HepG2 (cell line): ENCODE measurements around the gene TIA1. TPM values are rescaled to one million over a fixed set of nuclear protein-coding genes. Genes with fewer than 3 reads are reported as not detected.
A peak's percentile ranks its signal among the peaks of the same experiment; 100 is the strongest.

Source experiments
- FOXC1 ChIP-seq: sonication (generic); formaldehyde crosslinking; IDR thresholded peaks from 2 replicates; pipeline ENCODE4 v1.8.0; 2022; ENCODE audit warnings: mild to moderate bottlenecking, missing genetic modification reagents, borderline replicate concordance
- GATAD1 ChIP-seq: IDR thresholded peaks from 2 replicates; pipeline ENCODE4 v1.6.1; 2016; ENCODE audit warnings: missing genetic modification reagents, missing compliant biosample characterization
- RBFOX2 ChIP-seq: fragments of 200-400 bp; formaldehyde crosslinking; IDR thresholded peaks from 2 replicates; pipeline ENCODE4 v1.6.1; 2017; ENCODE audit warnings: low read depth, mild to moderate bottlenecking, low read length
- SIN3B ChIP-seq: fragments of 150-350 bp; IDR thresholded peaks from 2 replicates; pipeline ENCODE4 v1.6.1; 2014; ENCODE audit warnings: low read length
- TBX2 ChIP-seq: sonication (generic); formaldehyde crosslinking; IDR thresholded peaks from 2 replicates; pipeline ENCODE4 v1.5.0; 2020; ENCODE audit warnings: missing genetic modification reagents, mild to moderate bottlenecking, borderline replicate concordance
- TSC22D2 ChIP-seq: sonication (generic); formaldehyde crosslinking; IDR thresholded peaks from 2 replicates; pipeline ENCODE4 v1.5.1; 2020; ENCODE audit warnings: missing genetic modification reagents, mild to moderate bottlenecking, borderline replicate concordance
- ZNF207 ChIP-seq: fragments of 450-650 bp; IDR thresholded peaks from 2 replicates; pipeline ENCODE4 v1.6.1; 2016; ENCODE audit warnings: antibody characterized with exemption, borderline replicate concordance
- ZNF253 ChIP-seq: sonication (generic); formaldehyde crosslinking; IDR thresholded peaks from 2 replicates; pipeline ENCODE4 v1.8.0; 2022; ENCODE audit warnings: mild to moderate bottlenecking, missing genetic modification reagents, borderline replicate concordance
- ZNF263 ChIP-seq: sonication (generic); formaldehyde crosslinking; IDR thresholded peaks from 2 replicates; pipeline ENCODE4 v1.4.0; 2020; ENCODE audit warnings: missing genetic modification reagents
- ZNF329 ChIP-seq: sonication (generic); formaldehyde crosslinking; IDR thresholded peaks from 2 replicates; pipeline ENCODE4 v1.9.0; 2021; ENCODE audit warnings: low read depth, mild to moderate bottlenecking, missing genetic modification reagents
- ZNF564 ChIP-seq: sonication (generic); formaldehyde crosslinking; IDR thresholded peaks from 2 replicates; pipeline ENCODE4 v1.8.1; 2023; ENCODE audit warnings: mild to moderate bottlenecking, missing genetic modification reagents
- ZNF746 ChIP-seq: sonication (generic); formaldehyde crosslinking; IDR thresholded peaks from 2 replicates; pipeline ENCODE4 v1.8.0; 2022; ENCODE audit warnings: mild to moderate bottlenecking, missing genetic modification reagents
- ZSCAN22 ChIP-seq: sonication (generic); formaldehyde crosslinking; IDR thresholded peaks from 2 replicates; pipeline ENCODE4 v1.4.0; 2020; ENCODE audit warnings: mild to moderate bottlenecking, missing genetic modification reagents
- polyA plus RNA-seq, 8 experiments: library from polyadenylated mRNA; depleted of rRNA in 3 of 8; stranded (reverse) in 7 of 8; unstranded in 1 of 8; fragments of >200 nt; fragmentation: Illumina TruSeq in 4 of 8; extraction: Trizol in 4 of 8; gene quantifications; 2 replicates each; pipeline versions ENCODE4 v1.2.1 to v1.2.3, GENCODE V29; 2011 to 2016; ENCODE audit warnings: low read depth in 4 of 8, missing spikeins in 1 of 8, mixed read lengths in 1 of 8; ENCODE audit not compliant: insufficient read depth in 1 of 8
- total RNA-seq, 5 experiments: library from RNA; depleted of rRNA; stranded (reverse); fragments of >200 nt; fragmentation: Illumina TruSeq; extraction: Trizol; gene quantifications; 2 replicates each; pipeline ENCODE4 v1.2.3, GENCODE V29; 2016; ENCODE audit warnings: low read depth in 1 of 5
- TF ChIP-seq, protein P1 (sequence below): sonication (generic); formaldehyde crosslinking; IDR thresholded peaks from 2 replicates; pipeline ENCODE4 v1.5.0; 2020; ENCODE audit warnings: mild to moderate bottlenecking, missing genetic modification reagents
- TF ChIP-seq, protein P2 (sequence below): sonication (generic); formaldehyde crosslinking; conservative IDR thresholded peaks from 2 replicates; pipeline ENCODE4 v1.8.0; 2022; ENCODE audit warnings: mild to moderate bottlenecking, moderate library complexity, missing genetic modification reagents
- TF ChIP-seq, protein P3 (sequence below): IDR thresholded peaks from 2 replicates; pipeline ENCODE4 v1.6.1; 2016; ENCODE audit warnings: missing biosample characterization, missing genetic modification reagents, low read depth
- TF ChIP-seq, protein P4 (sequence below): sonication (generic); formaldehyde crosslinking; IDR thresholded peaks from 2 replicates; pipeline ENCODE4 v1.4.0; 2020; ENCODE audit warnings: missing genetic modification reagents
- TF ChIP-seq, protein P5 (sequence below): sonication (generic); formaldehyde crosslinking; IDR thresholded peaks from 2 replicates; pipeline ENCODE4 v1.4.0; 2020; ENCODE audit warnings: missing genetic modification reagents

Gene TIA1
- total and polyA plus RNA-seq, 2 of the 13 experiments (the other 11 are each of a cell fraction or from before 2014, with no cell fraction given), result 209 to 319 TPM

DNA sequence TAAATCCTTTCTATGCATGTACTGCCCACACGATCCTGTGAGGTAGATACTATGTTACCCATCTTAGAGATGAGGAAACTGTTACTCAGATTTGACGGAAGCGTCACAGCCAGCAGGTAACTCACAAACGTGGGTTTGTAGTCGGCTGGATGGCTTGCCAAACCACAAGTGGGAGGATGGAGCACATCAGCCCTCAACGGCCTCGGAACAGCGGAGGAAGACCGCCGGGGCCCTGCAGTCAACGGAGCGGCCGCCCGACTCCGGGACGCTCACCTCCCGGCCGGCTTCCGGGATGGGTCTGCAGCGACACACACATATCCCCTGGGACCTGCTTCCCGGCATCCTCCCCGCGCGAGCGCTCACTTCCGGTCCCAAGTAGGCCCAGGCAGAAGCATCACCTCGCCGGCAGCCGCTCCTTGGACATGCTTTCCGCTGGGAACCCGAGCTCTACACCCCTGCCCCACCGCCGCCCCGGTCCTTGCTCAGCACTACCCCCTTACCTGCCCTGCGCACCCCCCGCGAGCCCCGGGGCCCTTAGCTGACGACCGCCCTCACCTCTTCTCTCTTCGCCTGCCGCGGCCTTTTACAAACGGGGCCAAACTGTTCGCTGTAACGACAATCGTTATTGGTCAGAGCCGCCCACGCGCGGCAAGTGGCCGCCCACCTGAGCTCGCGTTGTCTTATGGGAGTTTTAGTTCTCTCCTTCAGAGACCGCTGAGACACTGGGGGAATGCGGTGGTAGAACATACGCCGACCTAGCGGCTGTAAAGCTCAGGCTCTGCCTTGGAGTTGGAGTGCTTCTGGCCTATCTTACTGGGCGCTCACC, 57.8 kb downstream of the TIA1 start, which contains the start of gene C2orf42 (continued):
- TF ChIP-seq ZNF329 (CRISPR knock-in tag), result no peak
- peak; percentile 88 for TF ChIP-seq FOXC1 (CRISPR knock-in tag)
- no peak for TF ChIP-seq ZSCAN22 (CRISPR knock-in tag)
- TF ChIP-seq, protein P1, sequence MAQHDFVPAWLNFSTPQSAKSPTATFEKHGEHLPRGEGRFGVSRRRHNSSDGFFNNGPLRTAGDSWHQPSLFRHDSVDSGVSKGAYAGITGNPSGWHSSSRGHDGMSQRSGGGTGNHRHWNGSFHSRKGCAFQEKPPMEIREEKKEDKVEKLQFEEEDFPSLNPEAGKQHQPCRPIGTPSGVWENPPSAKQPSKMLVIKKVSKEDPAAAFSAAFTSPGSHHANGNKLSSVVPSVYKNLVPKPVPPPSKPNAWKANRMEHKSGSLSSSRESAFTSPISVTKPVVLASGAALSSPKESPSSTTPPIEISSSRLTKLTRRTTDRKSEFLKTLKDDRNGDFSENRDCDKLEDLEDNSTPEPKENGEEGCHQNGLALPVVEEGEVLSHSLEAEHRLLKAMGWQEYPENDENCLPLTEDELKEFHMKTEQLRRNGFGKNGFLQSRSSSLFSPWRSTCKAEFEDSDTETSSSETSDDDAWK (CRISPR knock-in tag), result no peak
- no peak for TF ChIP-seq SIN3B
- TF ChIP-seq, protein P2, sequence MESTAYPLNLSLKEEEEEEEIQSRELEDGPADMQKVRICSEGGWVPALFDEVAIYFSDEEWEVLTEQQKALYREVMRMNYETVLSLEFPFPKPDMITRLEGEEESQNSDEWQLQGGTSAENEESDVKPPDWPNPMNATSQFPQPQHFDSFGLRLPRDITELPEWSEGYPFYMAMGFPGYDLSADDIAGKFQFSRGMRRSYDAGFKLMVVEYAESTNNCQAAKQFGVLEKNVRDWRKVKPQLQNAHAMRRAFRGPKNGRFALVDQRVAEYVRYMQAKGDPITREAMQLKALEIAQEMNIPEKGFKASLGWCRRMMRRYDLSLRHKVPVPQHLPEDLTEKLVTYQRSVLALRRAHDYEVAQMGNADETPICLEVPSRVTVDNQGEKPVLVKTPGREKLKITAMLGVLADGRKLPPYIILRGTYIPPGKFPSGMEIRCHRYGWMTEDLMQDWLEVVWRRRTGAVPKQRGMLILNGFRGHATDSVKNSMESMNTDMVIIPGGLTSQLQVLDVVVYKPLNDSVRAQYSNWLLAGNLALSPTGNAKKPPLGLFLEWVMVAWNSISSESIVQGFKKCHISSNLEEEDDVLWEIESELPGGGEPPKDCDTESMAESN (CRISPR knock-in tag), result peak; percentile 82
- TF ChIP-seq GATAD1 (CRISPR knock-in tag), result peak; percentile 88
- TF ChIP-seq ZNF263, result peak; percentile 81
- no peak for TF ChIP-seq ZNF207
- TF ChIP-seq ZNF564 (CRISPR knock-in tag), result peak; percentile 82
- TF ChIP-seq, protein P3, sequence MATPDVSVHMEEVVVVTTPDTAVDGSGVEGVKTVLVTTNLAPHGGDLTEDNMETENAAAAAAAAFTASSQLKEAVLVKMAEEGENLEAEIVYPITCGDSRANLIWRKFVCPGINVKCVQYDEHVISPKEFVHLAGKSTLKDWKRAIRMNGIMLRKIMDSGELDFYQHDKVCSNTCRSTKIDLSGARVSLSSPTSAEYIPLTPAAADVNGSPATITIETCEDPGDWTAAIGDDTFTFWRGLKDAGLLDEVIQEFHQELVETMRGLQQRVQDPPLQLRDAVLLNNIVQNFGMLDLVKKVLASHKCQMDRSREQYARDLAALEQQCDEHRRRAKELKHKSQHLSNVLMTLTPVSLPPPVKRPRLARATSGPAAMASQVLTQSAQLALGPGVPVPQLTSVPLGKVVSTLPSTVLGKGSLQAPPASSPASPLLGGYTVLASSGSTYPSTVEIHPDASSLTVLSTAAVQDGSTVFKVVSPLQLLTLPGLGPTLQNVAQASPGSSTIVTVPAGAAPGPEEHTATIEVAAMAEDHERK (CRISPR knock-in tag), result no peak
- no peak for TF ChIP-seq ZNF746 (CRISPR knock-in tag)
- TF ChIP-seq TSC22D2 (CRISPR knock-in tag), result peak; percentile 21; the same call in 1 of the 2 replicates
- no peak for TF ChIP-seq ZNF253
- TF ChIP-seq, protein P4, sequence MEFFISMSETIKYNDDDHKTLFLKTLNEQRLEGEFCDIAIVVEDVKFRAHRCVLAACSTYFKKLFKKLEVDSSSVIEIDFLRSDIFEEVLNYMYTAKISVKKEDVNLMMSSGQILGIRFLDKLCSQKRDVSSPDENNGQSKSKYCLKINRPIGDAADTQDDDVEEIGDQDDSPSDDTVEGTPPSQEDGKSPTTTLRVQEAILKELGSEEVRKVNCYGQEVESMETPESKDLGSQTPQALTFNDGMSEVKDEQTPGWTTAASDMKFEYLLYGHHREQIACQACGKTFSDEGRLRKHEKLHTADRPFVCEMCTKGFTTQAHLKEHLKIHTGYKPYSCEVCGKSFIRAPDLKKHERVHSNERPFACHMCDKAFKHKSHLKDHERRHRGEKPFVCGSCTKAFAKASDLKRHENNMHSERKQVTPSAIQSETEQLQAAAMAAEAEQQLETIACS, result no peak; the same call in 1 of the 2 replicates
- TF ChIP-seq, protein P5, sequence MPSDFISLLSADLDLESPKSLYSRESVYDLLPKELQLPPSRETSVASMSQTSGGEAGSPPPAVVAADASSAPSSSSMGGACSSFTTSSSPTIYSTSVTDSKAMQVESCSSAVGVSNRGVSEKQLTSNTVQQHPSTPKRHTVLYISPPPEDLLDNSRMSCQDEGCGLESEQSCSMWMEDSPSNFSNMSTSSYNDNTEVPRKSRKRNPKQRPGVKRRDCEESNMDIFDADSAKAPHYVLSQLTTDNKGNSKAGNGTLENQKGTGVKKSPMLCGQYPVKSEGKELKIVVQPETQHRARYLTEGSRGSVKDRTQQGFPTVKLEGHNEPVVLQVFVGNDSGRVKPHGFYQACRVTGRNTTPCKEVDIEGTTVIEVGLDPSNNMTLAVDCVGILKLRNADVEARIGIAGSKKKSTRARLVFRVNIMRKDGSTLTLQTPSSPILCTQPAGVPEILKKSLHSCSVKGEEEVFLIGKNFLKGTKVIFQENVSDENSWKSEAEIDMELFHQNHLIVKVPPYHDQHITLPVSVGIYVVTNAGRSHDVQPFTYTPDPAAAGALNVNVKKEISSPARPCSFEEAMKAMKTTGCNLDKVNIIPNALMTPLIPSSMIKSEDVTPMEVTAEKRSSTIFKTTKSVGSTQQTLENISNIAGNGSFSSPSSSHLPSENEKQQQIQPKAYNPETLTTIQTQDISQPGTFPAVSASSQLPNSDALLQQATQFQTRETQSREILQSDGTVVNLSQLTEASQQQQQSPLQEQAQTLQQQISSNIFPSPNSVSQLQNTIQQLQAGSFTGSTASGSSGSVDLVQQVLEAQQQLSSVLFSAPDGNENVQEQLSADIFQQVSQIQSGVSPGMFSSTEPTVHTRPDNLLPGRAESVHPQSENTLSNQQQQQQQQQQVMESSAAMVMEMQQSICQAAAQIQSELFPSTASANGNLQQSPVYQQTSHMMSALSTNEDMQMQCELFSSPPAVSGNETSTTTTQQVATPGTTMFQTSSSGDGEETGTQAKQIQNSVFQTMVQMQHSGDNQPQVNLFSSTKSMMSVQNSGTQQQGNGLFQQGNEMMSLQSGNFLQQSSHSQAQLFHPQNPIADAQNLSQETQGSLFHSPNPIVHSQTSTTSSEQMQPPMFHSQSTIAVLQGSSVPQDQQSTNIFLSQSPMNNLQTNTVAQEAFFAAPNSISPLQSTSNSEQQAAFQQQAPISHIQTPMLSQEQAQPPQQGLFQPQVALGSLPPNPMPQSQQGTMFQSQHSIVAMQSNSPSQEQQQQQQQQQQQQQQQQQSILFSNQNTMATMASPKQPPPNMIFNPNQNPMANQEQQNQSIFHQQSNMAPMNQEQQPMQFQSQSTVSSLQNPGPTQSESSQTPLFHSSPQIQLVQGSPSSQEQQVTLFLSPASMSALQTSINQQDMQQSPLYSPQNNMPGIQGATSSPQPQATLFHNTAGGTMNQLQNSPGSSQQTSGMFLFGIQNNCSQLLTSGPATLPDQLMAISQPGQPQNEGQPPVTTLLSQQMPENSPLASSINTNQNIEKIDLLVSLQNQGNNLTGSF (CRISPR knock-in tag), result no peak
- peak; percentile 98 for TF ChIP-seq RBFOX2
- TF ChIP-seq TBX2, result peak; percentile 95
